DMS153 (cell line): ENCODE data around the gene PTPRC.

Source experiments
- DNase-seq: peaks from one replicate; lab custom pipeline; 2025; lab: John Stamatoyannopoulos, UW

The PTPRC gene

DNA sequence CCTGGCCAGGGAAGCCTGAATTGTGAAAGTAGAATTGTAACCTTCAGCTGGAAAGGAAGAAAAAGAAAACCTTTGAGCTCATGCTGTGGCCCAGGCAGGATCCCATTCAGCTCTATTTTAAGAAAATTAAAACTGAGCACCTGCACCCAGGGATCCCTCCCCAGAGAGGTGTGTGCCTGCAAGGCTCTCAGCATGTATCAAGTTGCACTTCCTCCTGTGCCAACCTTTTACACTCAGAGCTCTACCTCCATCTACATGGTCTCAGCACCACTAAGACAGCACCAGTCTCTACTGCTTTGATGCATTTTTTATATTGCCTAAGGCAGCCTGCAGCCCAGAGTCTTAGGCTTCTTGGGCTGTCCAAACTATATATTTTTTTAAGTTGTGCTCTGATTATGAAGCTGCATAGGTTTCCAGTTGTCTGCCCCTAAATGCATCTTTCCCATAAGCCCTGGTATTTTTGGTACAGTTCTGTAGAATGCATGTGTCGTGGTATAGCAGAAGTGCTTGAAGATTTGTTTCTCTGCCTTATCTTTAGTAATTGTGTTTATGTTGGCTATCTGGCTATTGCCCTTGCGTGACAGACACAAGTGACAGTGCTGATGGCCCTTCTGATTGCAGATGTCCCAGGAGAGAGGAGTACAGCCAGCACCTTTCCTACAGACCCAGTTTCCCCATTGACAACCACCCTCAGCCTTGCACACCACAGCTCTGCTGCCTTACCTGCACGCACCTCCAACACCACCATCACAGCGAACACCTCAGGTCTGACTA lies 63.1 kb downstream of the PTPRC start:
- peak; percentile 21 for DNase-seq

DNA sequence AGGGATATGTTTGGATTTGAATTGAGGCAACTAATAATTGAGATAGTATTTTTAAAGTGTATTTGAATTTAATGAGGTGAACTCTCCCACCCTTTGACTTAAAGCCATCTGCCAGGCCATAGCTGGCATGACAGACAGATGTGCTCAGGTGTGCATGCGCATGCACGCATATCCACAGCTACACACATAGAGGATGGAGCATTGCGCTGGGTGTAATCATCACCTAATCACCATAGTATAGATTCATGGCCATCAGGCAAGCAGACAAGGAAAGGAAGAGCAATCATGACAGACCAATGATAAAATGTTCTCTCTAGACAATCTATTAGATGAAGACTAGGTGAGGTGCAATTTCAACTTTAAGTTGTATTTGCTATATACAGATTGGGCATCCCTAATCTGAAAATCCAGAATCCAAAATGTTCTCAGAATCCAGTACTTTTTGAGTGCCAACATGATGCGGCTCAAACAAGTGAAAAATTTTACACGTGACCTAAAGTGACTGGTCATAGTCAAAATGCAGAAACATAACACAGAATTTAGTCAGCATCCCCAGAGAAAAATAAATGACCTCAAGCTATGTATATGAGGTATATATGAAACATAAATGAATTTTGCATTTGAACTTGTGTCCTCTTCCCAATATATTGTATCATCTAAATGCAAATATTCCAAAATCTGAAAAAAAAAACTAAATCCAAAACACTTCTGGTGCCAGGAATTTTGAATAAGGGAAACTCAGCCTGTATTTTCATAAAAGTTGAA lies 70.1 kb downstream of the PTPRC start:
- DNase-seq, result no peak

DNA sequence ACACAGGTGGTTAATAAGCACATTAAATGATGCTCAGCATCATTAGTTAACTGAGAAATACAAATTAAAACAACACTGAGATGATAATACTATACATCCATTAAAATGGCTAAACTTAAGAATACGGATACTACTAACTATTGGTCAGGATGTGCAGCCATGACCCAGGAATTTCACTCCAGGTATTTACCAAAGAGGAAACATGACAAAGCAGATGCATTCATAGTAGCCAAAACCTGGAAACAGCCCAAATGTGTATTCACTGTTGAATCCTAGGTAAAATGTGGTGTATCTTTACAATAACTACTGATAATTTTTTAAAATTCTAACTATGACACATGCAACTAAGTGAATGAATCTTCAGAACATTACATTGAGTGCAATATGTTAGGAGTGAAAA lies 73.0 kb downstream of the PTPRC start:
- DNase-seq, result no peak

DNA sequence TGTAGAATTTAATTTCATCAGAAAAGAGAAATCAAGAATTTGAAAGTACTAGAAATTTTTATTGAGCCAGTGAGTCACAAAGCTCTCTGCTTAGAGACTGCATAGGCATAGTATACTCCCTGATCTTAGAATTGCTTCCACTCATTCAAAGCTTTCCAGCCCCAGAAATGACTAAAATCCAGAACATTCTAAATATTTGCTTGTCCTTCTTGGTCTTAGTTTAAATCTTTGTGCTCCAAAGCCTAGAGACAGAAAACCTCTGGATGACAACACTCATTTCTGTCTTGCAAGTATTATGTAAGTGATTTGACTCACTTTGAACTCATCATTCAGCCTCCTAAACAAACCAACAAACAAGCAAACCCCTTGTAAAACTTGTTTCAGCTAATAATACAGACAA lies 74.2 kb downstream of the PTPRC start:
- no peak for DNase-seq

DNA sequence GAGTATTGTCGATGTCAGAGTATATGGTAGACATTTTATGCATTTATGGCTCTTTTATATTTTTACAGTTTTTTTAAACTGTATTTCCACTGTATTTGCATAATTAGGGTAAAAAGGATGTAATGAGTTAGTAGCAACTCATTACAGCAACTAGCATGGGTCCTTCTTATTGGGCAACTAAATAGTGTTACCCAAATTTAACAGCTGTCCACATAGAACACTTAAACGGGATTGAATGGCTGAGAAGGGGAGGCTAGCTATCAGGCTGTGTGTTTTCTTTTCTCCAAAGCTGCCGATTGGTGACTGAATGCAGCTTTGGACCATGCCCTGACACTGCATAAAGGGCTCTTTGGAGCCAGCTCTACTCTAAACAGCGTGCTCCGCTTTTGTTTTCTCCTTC lies 75.4 kb downstream of the PTPRC start:
- DNase-seq, result no peak

DNA sequence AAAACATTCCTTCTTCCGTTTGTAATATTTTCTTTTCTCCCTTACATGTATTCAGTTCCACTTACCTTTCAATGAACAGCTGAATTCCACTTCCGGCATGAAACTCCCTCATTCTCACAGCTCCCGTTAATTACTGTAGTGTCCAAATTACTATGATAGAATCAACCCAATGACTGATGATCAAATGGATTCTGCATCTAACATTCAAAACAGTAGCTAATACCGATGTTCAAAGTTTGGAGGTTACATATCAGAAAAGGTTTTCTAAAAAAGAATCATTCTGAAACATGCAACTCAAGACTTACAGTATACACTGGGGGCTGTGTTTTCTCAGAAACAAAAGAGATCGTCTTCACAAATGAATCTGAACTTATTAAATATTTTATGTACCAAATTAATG lies 77.2 kb downstream of the PTPRC start:
- DNase-seq, result no peak

DNA sequence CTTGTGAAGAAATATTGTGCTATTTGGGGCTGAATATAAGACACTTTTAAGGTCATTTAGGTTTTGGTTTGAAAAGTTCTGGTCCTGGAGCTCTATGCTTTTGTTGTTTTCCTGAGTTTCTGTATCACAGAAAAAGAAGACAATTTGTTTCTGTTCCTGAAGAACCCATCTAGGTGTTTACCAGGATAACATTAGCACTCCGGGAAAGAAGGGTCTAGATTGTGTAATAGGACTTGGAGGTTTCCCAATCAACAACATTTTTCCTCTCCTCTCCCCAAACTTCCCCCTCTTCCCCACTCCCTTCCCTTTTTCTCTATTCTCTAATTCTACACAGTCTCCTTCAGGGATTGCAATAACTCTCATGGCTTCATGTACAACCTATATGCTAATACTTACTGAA lies 78.7 kb downstream of the PTPRC start:
- no peak for DNase-seq

DNA sequence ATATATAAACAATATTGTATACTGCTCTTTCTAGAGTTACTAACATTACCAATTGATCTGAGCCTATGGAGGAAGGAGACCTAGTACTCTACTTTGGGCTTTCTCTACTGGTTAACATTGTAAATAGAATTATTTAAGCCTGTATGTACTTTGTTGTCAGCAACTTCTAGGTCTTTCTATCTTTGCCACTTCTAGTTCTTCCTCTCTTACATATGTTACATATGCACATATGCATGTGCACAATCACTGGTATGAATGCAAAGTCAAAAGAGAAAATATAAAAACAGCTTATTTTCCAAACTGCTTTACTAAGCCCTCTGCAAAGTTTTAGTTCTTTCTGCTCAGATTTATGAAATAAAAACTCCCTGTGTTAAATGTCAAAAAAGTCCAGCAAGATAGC lies 84.3 kb downstream of the PTPRC start:
- no peak for DNase-seq

DNA sequence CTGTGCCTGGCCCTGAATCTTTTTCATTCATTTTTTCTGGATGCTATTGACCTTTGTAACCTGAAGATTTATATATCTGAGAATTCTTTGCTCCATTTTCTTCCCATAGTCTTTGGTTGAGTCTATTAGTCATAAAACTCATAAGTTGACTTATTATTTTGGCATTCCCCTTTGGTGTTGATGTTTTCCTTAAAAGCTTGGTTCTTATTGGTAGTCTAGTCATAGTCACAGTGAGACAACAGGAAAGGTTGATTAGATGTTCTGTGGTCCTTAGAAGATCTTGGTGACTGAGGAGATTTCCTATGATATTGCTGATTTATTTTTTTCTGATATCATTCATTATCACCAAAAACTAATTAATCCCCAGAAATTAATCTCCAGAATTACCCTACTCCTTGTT lies 86.2 kb downstream of the PTPRC start:
- no peak for DNase-seq

DNA sequence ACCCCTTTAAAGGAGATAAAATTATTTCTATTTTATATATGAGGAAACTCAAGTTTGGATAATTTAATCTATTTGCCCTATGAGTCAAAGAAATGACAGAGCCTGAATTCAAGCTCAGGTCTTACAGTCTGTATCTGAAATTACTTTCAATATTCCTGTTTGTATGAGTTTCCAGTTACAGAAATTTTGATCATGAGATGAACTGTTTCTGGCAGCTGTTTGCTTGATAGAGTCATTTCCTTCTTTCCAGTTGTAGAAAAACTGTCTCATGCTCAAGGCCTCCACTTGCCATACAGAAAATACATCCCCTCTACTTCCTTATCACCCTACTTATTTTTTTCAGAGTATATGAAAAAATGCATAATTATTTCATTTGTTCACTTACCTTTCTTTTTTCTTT lies 87.6 kb downstream of the PTPRC start:
- no peak for DNase-seq

DNA sequence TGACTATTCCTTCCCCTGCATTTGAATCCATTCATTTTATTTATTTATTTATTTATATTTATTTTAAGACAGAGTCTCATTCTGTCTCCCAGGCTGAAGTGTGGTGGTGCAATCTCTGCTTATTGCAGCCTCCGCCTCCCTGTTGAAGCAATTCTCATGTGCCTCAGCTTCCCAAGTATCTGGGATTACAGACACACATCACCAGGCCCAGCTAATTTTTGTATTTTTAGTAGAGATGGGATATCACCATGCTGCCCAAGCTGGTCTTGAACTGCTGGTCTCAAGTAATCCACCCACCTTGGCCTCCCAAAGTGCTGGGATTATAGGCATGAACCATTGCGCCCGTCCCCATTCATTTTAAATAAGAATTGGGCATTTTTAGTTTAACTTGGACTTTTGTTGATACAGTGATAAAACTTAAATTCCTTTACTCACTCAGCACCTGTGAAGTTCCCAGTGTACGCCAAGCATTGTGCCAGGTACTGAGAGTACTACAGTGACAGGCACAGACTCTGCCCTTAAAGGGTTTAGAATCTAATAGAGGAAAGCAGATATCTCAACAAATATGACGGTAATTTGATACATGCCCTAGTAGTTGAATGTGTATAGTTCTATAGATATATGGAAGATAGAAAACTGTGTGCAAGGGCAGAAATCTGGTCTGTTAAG lies 90.5 kb downstream of the PTPRC start:
- DNase-seq, result no peak

DNA sequence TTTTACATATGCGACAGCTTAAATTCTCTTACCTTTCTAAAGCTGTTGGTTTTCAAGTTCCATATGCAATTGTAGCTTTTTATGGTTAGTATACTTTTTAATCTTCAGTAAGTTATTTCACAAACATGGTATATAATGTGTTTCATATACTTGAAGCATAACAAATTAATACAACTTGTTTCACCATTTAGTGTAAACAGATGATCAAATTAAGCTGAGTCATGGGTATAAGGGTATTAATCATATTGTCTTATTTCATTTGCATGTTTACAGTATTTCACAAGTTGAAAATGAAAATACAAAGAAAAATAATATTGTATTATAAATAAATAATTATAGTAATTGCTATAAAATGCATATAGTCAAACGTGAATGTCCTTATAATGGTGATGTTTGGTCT lies 92.1 kb downstream of the PTPRC start:
- DNase-seq, result no peak

DNA sequence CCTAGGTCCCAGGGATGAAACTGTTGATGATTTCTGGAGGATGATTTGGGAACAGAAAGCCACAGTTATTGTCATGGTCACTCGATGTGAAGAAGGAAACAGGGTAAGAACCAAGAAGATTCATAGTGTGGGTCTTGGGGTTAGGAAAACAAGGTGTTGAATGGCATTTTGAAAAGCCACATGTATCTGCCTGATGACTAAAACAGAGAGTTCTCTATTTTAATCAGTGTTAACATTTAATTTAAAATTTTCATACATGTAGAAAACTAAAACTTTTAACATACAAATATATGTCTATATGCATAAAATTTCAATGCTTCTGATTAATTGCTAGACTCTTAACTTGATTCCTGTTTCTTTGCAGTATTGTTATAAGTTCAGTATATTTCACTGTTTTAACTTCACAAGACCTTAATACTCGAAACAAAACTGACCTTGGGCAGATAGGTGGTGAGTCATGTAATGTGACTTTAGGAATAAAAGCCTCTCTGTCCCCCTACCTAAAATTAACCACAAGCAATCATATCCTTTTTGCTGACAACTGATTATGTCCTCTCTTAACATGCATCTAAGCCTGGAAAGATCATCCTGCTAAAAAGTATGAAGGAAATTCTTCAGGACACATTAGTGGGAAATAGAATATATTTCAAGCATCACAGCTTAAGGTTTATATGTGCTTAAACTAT lies 95.6 kb downstream of the PTPRC start:
- DNase-seq, result no peak

DNA sequence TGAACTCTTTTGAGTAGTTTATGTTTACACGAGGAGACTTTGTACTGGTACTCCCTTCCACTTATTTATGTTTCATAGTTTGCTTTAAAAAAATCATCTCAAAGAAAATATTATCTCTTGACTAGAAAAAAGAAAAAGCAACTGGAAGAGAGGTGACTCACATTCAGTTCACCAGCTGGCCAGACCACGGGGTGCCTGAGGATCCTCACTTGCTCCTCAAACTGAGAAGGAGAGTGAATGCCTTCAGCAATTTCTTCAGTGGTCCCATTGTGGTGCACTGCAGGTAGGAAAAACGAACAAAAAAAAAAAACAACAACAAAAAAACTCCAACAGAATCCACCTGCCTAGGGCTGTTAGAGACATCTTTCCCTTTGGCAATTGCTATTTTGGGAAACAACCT lies 102.9 kb downstream of the PTPRC start:
- no peak for DNase-seq

DNA sequence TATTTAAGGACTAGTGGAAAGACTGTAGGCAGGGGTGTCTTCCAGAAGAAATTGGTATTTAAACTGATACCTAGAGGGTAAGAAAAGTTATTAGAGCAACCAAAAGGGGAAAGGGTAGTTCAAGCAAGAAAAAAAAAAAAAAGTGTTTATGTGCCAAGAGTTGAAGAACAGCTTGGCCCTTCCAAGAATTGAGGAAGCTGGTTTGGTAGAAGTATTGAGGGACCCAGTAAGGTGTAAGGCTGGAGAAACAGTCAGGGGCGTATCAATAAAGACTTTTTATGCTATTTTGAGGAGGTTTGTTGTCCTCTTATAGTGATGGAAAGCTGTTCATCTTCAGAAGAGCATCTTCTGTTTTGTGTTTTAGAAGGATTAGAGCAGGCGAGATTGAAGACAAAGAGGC lies 108.3 kb downstream of the PTPRC start:
- no peak for DNase-seq

DNA sequence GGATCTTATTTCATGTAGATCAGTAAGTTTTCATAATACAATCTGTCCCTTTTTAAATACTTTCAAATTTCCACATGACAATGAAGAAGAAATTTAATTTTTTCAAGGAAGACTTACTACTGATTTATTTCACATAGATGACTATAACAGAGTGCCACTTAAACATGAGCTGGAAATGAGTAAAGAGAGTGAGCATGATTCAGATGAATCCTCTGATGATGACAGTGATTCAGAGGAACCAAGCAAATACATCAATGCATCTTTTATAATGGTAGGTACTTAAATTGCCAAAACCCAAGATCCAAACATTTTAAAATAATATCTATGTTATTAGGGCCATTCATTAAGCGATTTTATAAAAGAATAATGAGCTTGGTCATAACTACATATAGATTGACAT lies 110.4 kb downstream of the PTPRC start:
- DNase-seq, result no peak

DNA sequence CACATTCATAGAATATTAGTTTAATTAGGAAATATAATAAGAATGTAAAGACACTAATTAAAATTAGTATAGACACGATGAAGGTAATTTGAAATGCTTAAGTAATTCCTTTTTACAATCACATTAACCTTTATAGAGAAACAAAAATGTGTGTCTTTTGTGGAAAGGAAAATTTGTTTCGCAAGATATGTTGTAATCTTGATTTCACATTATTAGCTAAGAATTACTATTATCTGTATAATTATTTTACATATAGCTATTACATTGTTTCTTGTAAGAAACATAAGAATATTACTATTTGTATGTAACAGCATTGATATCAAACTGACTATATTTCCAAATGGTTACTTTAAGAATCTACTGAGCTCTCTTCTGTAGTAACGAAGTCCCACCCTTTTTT lies 111.2 kb downstream of the PTPRC start:
- DNase-seq, result no peak

DNA sequence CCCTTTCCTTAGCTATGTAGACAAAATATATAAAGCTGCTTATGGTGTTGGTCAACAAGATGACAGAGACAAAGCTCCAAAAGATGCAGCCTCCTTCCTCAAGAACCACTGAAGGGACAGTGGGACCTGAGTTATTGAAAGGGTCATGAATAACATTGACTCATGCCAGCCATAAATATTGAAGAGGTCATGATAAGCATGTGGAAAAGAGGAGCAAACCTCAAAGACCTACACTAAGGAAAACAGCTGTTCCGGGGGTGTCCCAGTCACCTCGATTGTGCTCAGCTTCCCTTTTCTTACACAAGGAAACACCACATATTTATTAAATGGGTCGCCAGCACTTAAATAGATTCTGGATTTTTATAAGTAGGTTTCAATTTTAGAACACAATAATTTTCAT lies 112.9 kb downstream of the PTPRC start:
- DNase-seq, result no peak

DNA sequence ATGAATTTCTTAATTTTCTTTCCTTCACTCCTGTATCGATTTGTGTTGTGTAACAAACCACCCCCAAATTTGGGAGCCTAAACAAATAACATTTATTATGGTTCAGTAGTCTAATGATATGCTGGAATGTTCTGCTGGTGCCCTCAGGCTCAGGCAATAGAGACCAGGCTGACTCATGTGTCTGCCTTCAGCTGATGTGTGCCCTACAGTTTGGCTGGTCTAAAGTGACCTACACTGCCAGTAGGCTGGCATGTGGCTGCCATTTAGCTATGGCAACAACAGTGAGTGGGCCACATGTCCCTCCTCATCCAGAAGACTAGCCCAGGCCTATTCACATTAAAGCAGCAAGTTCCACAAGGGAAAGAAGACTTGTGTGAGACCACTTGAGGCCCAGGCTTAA lies 115.8 kb downstream of the PTPRC start:
- DNase-seq, result no peak

DNA sequence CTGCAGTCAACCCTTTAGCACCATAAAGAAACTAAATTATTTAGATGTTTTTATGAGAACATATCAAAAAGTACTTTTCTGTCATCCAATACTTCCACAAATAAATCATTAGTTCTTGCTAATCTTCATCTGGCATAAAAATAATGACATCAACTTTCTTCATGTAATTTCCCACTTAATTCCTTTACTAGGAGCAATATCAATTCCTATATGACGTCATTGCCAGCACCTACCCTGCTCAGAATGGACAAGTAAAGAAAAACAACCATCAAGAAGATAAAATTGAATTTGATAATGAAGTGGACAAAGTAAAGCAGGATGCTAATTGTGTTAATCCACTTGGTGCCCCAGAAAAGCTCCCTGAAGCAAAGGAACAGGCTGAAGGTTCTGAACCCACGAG lies 116.9 kb downstream of the PTPRC start:
- no peak for DNase-seq

DNA sequence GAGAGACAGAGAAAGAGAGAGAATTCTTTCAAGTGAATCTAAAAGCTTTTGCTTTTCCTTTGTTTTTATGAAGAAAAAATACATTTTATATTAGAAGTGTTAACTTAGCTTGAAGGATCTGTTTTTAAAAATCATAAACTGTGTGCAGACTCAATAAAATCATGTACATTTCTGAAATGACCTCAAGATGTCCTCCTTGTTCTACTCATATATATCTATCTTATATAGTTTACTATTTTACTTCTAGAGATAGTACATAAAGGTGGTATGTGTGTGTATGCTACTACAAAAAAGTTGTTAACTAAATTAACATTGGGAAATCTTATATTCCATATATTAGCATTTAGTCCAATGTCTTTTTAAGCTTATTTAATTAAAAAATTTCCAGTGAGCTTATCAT lies 117.6 kb downstream of the PTPRC start:
- DNase-seq, result peak; percentile 14

DNA sequence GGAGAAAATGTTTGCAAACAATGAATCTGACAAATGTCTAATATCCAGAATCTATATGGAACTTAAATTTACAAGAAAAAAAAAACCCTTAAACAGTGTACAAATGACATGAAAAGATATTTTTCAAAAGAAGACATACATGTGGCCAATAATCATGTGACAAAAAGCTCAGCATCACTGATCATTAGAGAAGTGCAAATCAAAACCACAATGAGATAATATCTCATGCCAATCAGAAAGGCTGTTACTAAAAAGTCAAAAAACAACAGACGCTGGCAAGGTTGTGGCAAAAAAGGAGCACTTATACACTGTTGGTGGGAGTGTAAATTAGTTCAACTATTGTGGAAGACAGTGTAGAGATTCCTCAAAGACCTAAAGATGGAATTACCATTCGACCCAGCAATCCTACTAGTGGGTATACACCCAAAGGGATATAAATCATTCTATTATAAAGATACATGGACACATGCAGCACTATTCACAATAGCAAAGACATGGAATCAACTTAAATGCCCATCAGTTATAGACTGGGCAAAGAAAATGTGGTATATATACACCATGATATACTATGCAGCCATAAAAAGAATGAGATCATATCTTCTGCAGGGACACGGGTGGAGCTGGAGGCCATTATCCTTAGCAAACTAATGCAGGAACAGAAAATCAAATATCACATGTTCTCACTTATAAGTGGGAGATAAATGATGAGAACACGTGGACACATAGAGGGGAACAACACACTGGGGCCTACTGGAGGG lies 123.2 kb downstream of the PTPRC start:
- no peak for DNase-seq
